ENCODE data around the gene ZNF518A. TPM values are rescaled to one million over a fixed set of nuclear protein-coding genes. Genes with fewer than 3 reads are reported as not detected.
A peak's percentile ranks its signal among the peaks of the same experiment; 100 is the strongest.

The ZNF518A gene
- total RNA-seq, 1 experiment from 2014 or later, result 13.7 TPM

DNA sequence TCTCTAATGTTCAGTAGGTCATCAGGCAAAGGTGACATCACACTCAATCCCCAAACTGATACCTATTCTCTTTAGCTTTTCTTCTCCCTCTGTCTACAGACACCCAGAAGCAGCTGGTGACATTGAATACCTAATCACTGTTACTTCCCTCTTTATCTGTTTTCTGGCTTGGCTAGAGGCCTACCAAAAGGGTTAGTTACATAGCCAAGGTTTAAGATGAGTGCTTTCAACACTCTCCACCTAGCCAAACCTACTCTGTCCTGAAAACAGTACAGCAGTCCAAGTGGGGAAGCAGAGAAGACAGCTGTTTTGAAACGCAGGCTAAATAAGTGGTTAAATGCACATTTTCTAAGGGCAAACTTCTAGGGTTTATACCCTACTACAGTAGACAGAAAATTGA, 47.3 kb upstream of the ZNF518A start:
- H3K36me3 ChIP-seq (ENCODE audit: insufficient read depth, low read length, poor library complexity, severe bottlenecking), result no peaks in the 10 kb centered on the region

DNA sequence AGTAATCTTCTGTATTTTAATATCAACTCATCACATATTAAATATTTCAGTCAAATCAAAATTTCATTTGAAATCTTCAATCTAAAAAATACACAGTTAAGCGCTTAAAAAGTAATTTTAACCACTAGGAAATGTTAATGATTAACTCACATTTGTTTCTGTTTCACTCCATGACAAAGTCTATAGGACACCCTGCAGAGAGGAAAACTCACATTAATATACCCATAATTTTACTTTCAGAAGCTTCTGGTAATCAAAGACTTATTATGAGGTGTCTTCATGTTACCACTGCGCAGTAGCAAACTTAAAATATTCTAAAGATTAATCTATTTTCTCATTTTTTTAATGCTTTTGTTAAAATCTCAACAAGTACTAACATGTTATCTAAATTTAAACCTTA, 41.0 kb upstream of the ZNF518A start:
- no TSS peak for BruUV-seq (replicated peaks)
- Histone ChIP-seq H3K4me3 (ENCODE audit: low read depth, low read length, poor library complexity, severe bottlenecking) (peak overlapping the region; percentile 80), H3K27ac (ENCODE audit: low read depth, low read length, poor library complexity, severe bottlenecking) (peak overlapping the region; percentile 93), H3K27me3 (replicated peaks; ENCODE audit: insufficient read depth, low read depth, low read length, poor library complexity) (peaks cover 6% of the 10 kb centered on the region), H3K4me1 (ENCODE audit: insufficient read depth, low read length, poor library complexity, severe bottlenecking) (no peaks in the 10 kb centered on the region), H3K9me3 (ENCODE audit: low read depth, low read length, poor library complexity, severe bottlenecking) (peaks cover 5% of the 10 kb centered on the region), H3K36me3 (ENCODE audit: insufficient read depth, low read length, poor library complexity, severe bottlenecking) (no peaks in the 10 kb centered on the region)
- DNase-seq (ENCODE audit: low spot score), result no peak
- ChIA-PET CTCF (no interaction called here), POLR2A (ENCODE audit: low non-redundant PET) (interaction anchor here (0.6 to 1.5 kb wide), 2 partner anchors 41 to 747 kb away, joined by 4 to 12 read pairs; partner anchors contain the start of gene ZNF518A)
- intact Hi-C loops (cut with micrococcal nuclease; ENCODE audit: unreplicated experiment), result no loop called here
- TF ChIP-seq, protein P1, sequence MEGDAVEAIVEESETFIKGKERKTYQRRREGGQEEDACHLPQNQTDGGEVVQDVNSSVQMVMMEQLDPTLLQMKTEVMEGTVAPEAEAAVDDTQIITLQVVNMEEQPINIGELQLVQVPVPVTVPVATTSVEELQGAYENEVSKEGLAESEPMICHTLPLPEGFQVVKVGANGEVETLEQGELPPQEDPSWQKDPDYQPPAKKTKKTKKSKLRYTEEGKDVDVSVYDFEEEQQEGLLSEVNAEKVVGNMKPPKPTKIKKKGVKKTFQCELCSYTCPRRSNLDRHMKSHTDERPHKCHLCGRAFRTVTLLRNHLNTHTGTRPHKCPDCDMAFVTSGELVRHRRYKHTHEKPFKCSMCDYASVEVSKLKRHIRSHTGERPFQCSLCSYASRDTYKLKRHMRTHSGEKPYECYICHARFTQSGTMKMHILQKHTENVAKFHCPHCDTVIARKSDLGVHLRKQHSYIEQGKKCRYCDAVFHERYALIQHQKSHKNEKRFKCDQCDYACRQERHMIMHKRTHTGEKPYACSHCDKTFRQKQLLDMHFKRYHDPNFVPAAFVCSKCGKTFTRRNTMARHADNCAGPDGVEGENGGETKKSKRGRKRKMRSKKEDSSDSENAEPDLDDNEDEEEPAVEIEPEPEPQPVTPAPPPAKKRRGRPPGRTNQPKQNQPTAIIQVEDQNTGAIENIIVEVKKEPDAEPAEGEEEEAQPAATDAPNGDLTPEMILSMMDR (conservative IDR thresholded peaks at IDR 0.05; ENCODE audit: low read depth, low read length), result no peak
- TF ChIP-seq EZH2 (IDR thresholded peaks at IDR 0.05; ENCODE audit: borderline replicate concordance, low read depth, low read length, poor library complexity, severe bottlenecking), result no peak

More for the DNA sequence above, 47.3 kb upstream of the ZNF518A start:
- intact Hi-C loops (cut with micrococcal nuclease; ENCODE audit: unreplicated experiment), result no loop called here
- no peak for DNase-seq (ENCODE audit: low spot score)
- ChIA-PET CTCF (no interaction called here), POLR2A (ENCODE audit: low non-redundant PET) (no interaction called here)
- no peak overlapping the region for H3K27ac ChIP-seq (ENCODE audit: low read depth, low read length, poor library complexity, severe bottlenecking)
- H3K9me3 ChIP-seq (ENCODE audit: low read depth, low read length, poor library complexity, severe bottlenecking), result no peaks in the 10 kb centered on the region
- H3K4me1 ChIP-seq (ENCODE audit: insufficient read depth, low read length, poor library complexity, severe bottlenecking), result no peaks in the 10 kb centered on the region
- H3K27me3 ChIP-seq (replicated peaks; ENCODE audit: insufficient read depth, low read depth, low read length, poor library complexity), result no peaks in the 10 kb centered on the region
- TF ChIP-seq, protein P1 (conservative IDR thresholded peaks at IDR 0.05; ENCODE audit: low read depth, low read length), result no peak
- no peak for TF ChIP-seq EZH2 (IDR thresholded peaks at IDR 0.05; ENCODE audit: borderline replicate concordance, low read depth, low read length, poor library complexity, severe bottlenecking)
- H3K4me3 ChIP-seq (ENCODE audit: low read depth, low read length, poor library complexity, severe bottlenecking), result no peak overlapping the region
- no TSS peak for BruUV-seq (replicated peaks)

DNA sequence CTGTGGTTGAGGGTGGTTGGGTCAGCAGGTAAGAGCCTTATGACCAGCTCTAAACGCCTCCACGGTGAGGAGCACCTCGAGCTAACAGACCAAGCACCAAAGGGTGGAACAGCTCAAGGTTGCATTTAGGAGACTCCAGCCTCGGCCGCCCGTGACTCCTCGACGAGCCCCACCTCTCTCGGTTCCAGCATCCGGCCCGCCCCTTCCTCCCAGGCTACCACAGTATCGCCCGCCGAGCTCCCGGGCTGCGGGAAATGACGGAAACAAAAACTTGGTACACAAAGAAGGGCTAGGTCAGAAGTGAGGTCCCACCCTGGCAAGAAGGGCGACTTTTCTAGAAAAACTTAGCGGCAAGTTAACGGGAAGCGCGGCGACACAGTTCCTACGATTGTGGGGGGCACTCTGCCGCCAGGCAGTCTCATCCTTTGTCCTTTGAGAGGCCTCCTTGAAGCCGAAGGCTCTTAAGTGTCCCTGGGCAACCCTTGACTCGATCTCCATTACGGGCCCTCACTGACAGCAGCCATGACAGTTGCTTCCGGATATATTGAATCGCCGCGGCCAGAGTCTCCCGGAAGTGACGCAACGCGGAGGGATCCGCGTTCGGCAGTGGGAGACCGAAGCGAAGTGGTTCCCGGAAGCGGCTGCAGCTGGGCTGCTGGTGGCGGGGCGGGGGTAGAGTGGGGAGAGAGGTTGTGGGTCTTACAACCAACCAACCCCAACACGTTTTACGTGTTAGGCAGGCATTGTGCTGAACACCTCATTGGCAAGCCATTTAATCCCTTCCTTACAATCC, 40.2 kb upstream of the ZNF518A start:
- peak overlapping the region; percentile 93 for H3K27ac ChIP-seq (ENCODE audit: low read depth, low read length, poor library complexity, severe bottlenecking)
- H3K4me1 ChIP-seq (ENCODE audit: insufficient read depth, low read length, poor library complexity, severe bottlenecking), result no peaks in the 10 kb centered on the region
- peak; percentile 97 for DNase-seq (ENCODE audit: low spot score)
- peak overlapping the region; percentile 80 for H3K4me3 ChIP-seq (ENCODE audit: low read depth, low read length, poor library complexity, severe bottlenecking)
- no peaks in the 10 kb centered on the region for H3K36me3 ChIP-seq (ENCODE audit: insufficient read depth, low read length, poor library complexity, severe bottlenecking)
- intact Hi-C loops (cut with micrococcal nuclease; ENCODE audit: unreplicated experiment), result loop anchor here (1.0 kb wide), 1 partner anchor 40 kb away; the partner anchor contains the start of gene ZNF518A
- CTCF ChIA-PET, result no interaction called here
- peaks cover 5% of the 10 kb centered on the region for H3K9me3 ChIP-seq (ENCODE audit: low read depth, low read length, poor library complexity, severe bottlenecking)
- POLR2A ChIA-PET (ENCODE audit: low non-redundant PET), result interaction anchor here (0.6 to 1.5 kb wide), 2 partner anchors 40 to 747 kb away, joined by 4 to 12 read pairs; partner anchors contain the start of gene ZNF518A
- H3K27me3 ChIP-seq (replicated peaks; ENCODE audit: insufficient read depth, low read depth, low read length, poor library complexity), result peaks cover 13% of the 10 kb centered on the region
- TSS peak; percentile 54 for BruUV-seq (replicated peaks)
- no peak for TF ChIP-seq EZH2 (IDR thresholded peaks at IDR 0.05; ENCODE audit: borderline replicate concordance, low read depth, low read length, poor library complexity, severe bottlenecking)
